CD4-positive, alpha-beta T cell treated with Interferon alpha-2 for 1 hour (primary cell): Measurements from ENCODE around the gene ARHGAP26.
A peak's percentile ranks its signal among the peaks of the same experiment; 100 is the strongest.

Experiments
- DNase-seq, 2 donors: peaks; one replicate each; pipeline ENCODE4 v3.0.0-alpha.2; 2020 to 2022

Gene ARHGAP26

GRCh38 chr5:143217065-143217803 is 447.1 kb downstream of the ARHGAP26 start:
- peak in 1 of 2 donors; percentile 32 for DNase-seq

- DNase-seq: no peak
These were observed 447.6 kb downstream of the ARHGAP26 start for GRCh38 chr5:143217804-143218160.

- no peak for DNase-seq
These were observed 448.5 kb downstream of the ARHGAP26 start for GRCh38 chr5:143218517-143219170.

- no peak for DNase-seq
These were observed 449.5 kb downstream of the ARHGAP26 start for GRCh38 chr5:143219696-143220095.

- no peak for DNase-seq
These were observed 450.6 kb downstream of the ARHGAP26 start for GRCh38 chr5:143220748-143221251.

- peak; percentile 56 to 78 for DNase-seq
These were observed 452.4 kb downstream of the ARHGAP26 start for GRCh38 chr5:143222287-143223231.

GRCh38 chr5:143224672-143225071 is 454.5 kb downstream of the ARHGAP26 start:
- DNase-seq: no peak

GRCh38 chr5:143225511-143225910 is 455.3 kb downstream of the ARHGAP26 start:
- DNase-seq: no peak

GRCh38 chr5:143226361-143226760 is 456.2 kb downstream of the ARHGAP26 start:
- no peak for DNase-seq

- no peak for DNase-seq
These were observed 456.7 kb downstream of the ARHGAP26 start for GRCh38 chr5:143226872-143227271.

- no peak for DNase-seq
These were observed 457.1 kb downstream of the ARHGAP26 start for GRCh38 chr5:143227301-143227700.

- no peak for DNase-seq
These were observed 458.6 kb downstream of the ARHGAP26 start for GRCh38 chr5:143228597-143229293.

- DNase-seq: no peak
These were observed 459.3 kb downstream of the ARHGAP26 start for GRCh38 chr5:143229426-143229895.

- DNase-seq: peak in 1 of 2 donors; percentile 55
These were observed 459.9 kb downstream of the ARHGAP26 start for GRCh38 chr5:143229896-143230675.

- DNase-seq: no peak
These were observed 460.5 kb downstream of the ARHGAP26 start for GRCh38 chr5:143230676-143230996.

GRCh38 chr5:143231416-143231815 is 461.2 kb downstream of the ARHGAP26 start:
- no peak for DNase-seq

GRCh38 chr5:143231973-143232812 is 462.0 kb downstream of the ARHGAP26 start:
- DNase-seq: no peak

GRCh38 chr5:143233031-143233430 is 462.9 kb downstream of the ARHGAP26 start:
- DNase-seq: no peak

GRCh38 chr5:143234162-143234842 is 464.1 kb downstream of the ARHGAP26 start:
- DNase-seq: no peak

- no peak for DNase-seq
These were observed 465.2 kb downstream of the ARHGAP26 start for GRCh38 chr5:143235423-143235822.
